Lung (tissue), 12 donors: ENCODE data around the gene DIPK1A. TPM values are rescaled to one million over a fixed set of nuclear protein-coding genes. Genes with fewer than 3 reads are reported as not detected.
A peak's percentile ranks its signal among the peaks of the same experiment; 100 is the strongest.

Experiments used
- ATAC-seq: fragments of 200-7000 bp; cut with Tn5 transposase; one replicate; pipeline ENCODE4 v1.9.1; 2020; ENCODE audit warnings: moderate number of reproducible peaks; ENCODE audit not compliant: insufficient read depth, low FRiP score
- DNase-seq, 3 donors: peaks; one replicate each; pipeline ENCODE4 v3.0.0-alpha.2; 2013 to 2017
- H3K27ac ChIP-seq, 2 donors: one replicate each; pipeline ENCODE4 v1.5.1; 2013; ENCODE audit warnings: mild to moderate bottlenecking in 2 of 2, moderate library complexity in 2 of 2, control low read depth in 1 of 2, inconsistent platforms in 1 of 2, low read depth in 1 of 2, low read length in 1 of 2
- H3K27me3 ChIP-seq, 3 donors: one replicate each; pipeline ENCODE4 v1.5.1; 2013; ENCODE audit warnings: low read length in 2 of 3; ENCODE audit not compliant: control insufficient read depth in 3 of 3, insufficient read depth in 3 of 3
- H3K36me3 ChIP-seq, 4 donors: one replicate each; pipeline ENCODE4 v1.5.1; 2013; ENCODE audit warnings: low read length in 4 of 4, mild to moderate bottlenecking in 1 of 4, moderate library complexity in 1 of 4; ENCODE audit not compliant: control insufficient read depth in 4 of 4, insufficient read depth in 4 of 4
- H3K4me1 ChIP-seq, 5 donors: one replicate each; pipeline ENCODE4 v1.5.1; 2013; ENCODE audit warnings: low read length in 5 of 5, mild to moderate bottlenecking in 2 of 5, moderate library complexity in 1 of 5; ENCODE audit not compliant: control insufficient read depth in 5 of 5, insufficient read depth in 5 of 5
- H3K4me3 ChIP-seq: one replicate; pipeline ENCODE4 v1.5.1; 2013; ENCODE audit warnings: mild to moderate bottlenecking, control low read depth, moderate library complexity
- H3K9ac ChIP-seq, 2 donors: one replicate each; pipeline ENCODE4 v1.5.1; 2013; ENCODE audit warnings: low read length in 2 of 2, control low read depth in 1 of 2; ENCODE audit not compliant: insufficient read depth in 1 of 2
- H3K9me3 ChIP-seq, 4 donors: one replicate each; pipeline ENCODE4 v1.5.1; 2013; ENCODE audit warnings: low read length in 3 of 4, mild to moderate bottlenecking in 1 of 4, moderate library complexity in 1 of 4; ENCODE audit not compliant: control insufficient read depth in 4 of 4, insufficient read depth in 3 of 4
- WGBS, 2 donors: extraction: QIAGEN DNeasy Blood & Tissue Kit; methylation state at CpG; one replicate each; pipeline ENCODE4 v1.1.7; 2013; 5-methylcytosine and 5-hydroxymethylcytosine counted together
- polyA plus RNA-seq, 2 donors: library from polyadenylated mRNA; stranded (reverse); fragments of 200-250 nt; gene quantifications; one replicate each; pipeline ENCODE4 v1.2.1, GENCODE V29; 2013
- total RNA-seq, 2 donors: library from RNA; depleted of rRNA in 1 of 2; stranded (reverse); fragments of >200 nt in 1 of 2; gene quantifications; one replicate each; pipeline ENCODE4 v1.2.1, GENCODE V29; 2014 to 2021
- TF ChIP-seq, protein P1 (sequence below): IDR thresholded peaks from 2 replicates; pipeline ENCODE4 v1.5.1; 2012; ENCODE audit warnings: mild to moderate bottlenecking; ENCODE audit errors: control extremely low read depth, extremely low read depth
- donor health status: control.
- donor health status: control.
- donor health status: Bipolar disorder and iron deficiency.
- donor health status: healthy.
- donor health status: DM: yes; HTN: yes; CAD: no.

DIPK1A gene
- total and polyA plus RNA-seq, 4 donors: 2.3 to 8.0 (median 4.1) TPM

GRCh38 chr1:92953491-92953890 is 7.8 kb downstream of the DIPK1A start:
- H3K27ac ChIP-seq: no peak overlapping the region
- TF ChIP-seq, protein P1, sequence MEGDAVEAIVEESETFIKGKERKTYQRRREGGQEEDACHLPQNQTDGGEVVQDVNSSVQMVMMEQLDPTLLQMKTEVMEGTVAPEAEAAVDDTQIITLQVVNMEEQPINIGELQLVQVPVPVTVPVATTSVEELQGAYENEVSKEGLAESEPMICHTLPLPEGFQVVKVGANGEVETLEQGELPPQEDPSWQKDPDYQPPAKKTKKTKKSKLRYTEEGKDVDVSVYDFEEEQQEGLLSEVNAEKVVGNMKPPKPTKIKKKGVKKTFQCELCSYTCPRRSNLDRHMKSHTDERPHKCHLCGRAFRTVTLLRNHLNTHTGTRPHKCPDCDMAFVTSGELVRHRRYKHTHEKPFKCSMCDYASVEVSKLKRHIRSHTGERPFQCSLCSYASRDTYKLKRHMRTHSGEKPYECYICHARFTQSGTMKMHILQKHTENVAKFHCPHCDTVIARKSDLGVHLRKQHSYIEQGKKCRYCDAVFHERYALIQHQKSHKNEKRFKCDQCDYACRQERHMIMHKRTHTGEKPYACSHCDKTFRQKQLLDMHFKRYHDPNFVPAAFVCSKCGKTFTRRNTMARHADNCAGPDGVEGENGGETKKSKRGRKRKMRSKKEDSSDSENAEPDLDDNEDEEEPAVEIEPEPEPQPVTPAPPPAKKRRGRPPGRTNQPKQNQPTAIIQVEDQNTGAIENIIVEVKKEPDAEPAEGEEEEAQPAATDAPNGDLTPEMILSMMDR: no peak
- ATAC-seq: no peak
- no peak for DNase-seq
- 49 to 51% methylated on average over 3 of the region's 3 CpGs for WGBS, 2 donors
- H3K4me1 ChIP-seq: peaks cover 2 to 16% (median 6%) of the 10 kb centered on the region in 5 donors
- H3K9me3 ChIP-seq: no peaks in the 10 kb centered on the region
- no peaks in the 10 kb centered on the region for H3K36me3 ChIP-seq
- no peaks in the 10 kb centered on the region for H3K27me3 ChIP-seq
- no peak overlapping the region for H3K4me3 ChIP-seq
- H3K9ac ChIP-seq: no peak overlapping the region

- DNase-seq (no peak), ATAC-seq (no peak)
- no peaks in the 10 kb centered on the region for H3K36me3 ChIP-seq
- peaks cover 2 to 16% (median 6%) of the 10 kb centered on the region in 5 donors for H3K4me1 ChIP-seq
- H3K9ac ChIP-seq: no peak overlapping the region
- 95 to 96% methylated on average over 1 of the region's 1 CpG for WGBS, 2 donors
- TF ChIP-seq, protein P1: no peak
- no peaks in the 10 kb centered on the region for H3K9me3 ChIP-seq
- H3K4me3 ChIP-seq: no peak overlapping the region
- no peak overlapping the region for H3K27ac ChIP-seq
- H3K27me3 ChIP-seq: no peaks in the 10 kb centered on the region
These were observed 8.5 kb downstream of the DIPK1A start for GRCh38 chr1:92952714-92953113.

DNA sequence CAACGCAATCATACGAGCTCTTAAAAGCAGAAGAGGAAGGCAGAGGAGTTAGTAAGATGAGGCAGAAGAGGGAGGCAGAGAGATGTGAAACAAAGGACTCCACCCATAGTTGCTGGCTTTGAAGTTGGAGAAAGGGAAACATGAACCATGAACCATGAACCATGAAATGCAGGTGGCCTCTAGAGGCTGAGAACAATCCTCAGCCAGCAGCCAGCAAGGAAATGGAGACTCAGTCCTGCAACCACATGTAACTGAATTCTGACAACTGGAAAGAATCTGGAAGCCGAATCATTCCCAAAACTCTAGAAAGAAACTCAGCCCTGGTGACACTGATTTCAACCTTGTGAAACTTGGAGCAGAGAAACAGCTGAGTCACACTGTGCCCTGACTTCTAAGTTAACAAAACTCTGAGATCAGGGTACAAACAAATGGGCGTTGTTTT is 10.1 kb downstream of the DIPK1A start:
- 54 to 70% methylated on average over 4 of the region's 4 CpGs for WGBS, 2 donors
- DNase-seq (no peak), ATAC-seq (no peak)
- Histone ChIP-seq H3K27ac (peak overlapping the region; percentile 40 to 49), H3K36me3 (no peaks in the 10 kb centered on the region), H3K4me1 (peaks cover 0 to 9% (median under 1%) of the 10 kb centered on the region in 5 donors), H3K4me3 (no peak overlapping the region), H3K9me3 (no peaks in the 10 kb centered on the region), H3K27me3 (no peaks in the 10 kb centered on the region), H3K9ac (no peak overlapping the region)
- TF ChIP-seq, protein P1: no peak
